OCI-M1 (cell line): Measurements from ENCODE around the gene GABBR2.
"Not testable (repeated sequence)": the region's sequence is repeated elsewhere in the genome, so short reads cannot be mapped to it uniquely, and the experiment has no call there.

Experiments
- DNase-seq: peaks from one replicate; lab custom pipeline; 2025; lab: John Stamatoyannopoulos, UW

The GABBR2 gene

GRCh38 chr9:98516205-98516896 lies 192.4 kb downstream of the GABBR2 start:
- no peak for DNase-seq

- no peak for DNase-seq
Observed at GRCh38 chr9:98515506-98516204, 193.1 kb downstream of the GABBR2 start.

GRCh38 chr9:98514841-98515240 lies 193.9 kb downstream of the GABBR2 start:
- no peak for DNase-seq

- DNase-seq, result not testable (repeated sequence)
Observed at GRCh38 chr9:98508217-98508919, 200.4 kb downstream of the GABBR2 start.

GRCh38 chr9:98506422-98507054 lies 202.2 kb downstream of the GABBR2 start:
- no peak for DNase-seq

- no peak for DNase-seq
Observed at GRCh38 chr9:98504298-98505282, 204.1 kb downstream of the GABBR2 start.

- DNase-seq, result no peak
Observed at GRCh38 chr9:98503867-98504266, 204.9 kb downstream of the GABBR2 start.

GRCh38 chr9:98502976-98503325 lies 205.8 kb downstream of the GABBR2 start:
- DNase-seq, result no peak

- DNase-seq, result no peak
Observed at GRCh38 chr9:98502311-98502975, 206.3 kb downstream of the GABBR2 start.

- DNase-seq, result no peak
Observed at GRCh38 chr9:98501819-98502218, 206.9 kb downstream of the GABBR2 start.

- DNase-seq, result not testable (repeated sequence)
Observed at GRCh38 chr9:98501259-98501658, 207.5 kb downstream of the GABBR2 start.

- DNase-seq, result no peak
Observed at GRCh38 chr9:98500337-98500919, 208.3 kb downstream of the GABBR2 start.

GRCh38 chr9:98495530-98495929 lies 213.2 kb downstream of the GABBR2 start:
- no peak for DNase-seq

GRCh38 chr9:98494852-98495251 lies 213.9 kb downstream of the GABBR2 start:
- DNase-seq, result no peak

- DNase-seq, result no peak
Observed at GRCh38 chr9:98491828-98492227, 216.9 kb downstream of the GABBR2 start.

GRCh38 chr9:98491231-98491651 lies 217.5 kb downstream of the GABBR2 start:
- no peak for DNase-seq

- no peak for DNase-seq
Observed at GRCh38 chr9:98488571-98489312, 220.0 kb downstream of the GABBR2 start.

- DNase-seq, result no peak
Observed at GRCh38 chr9:98485706-98486105, 223.0 kb downstream of the GABBR2 start.

- no peak for DNase-seq
Observed at GRCh38 chr9:98484162-98484561, 224.6 kb downstream of the GABBR2 start.

- DNase-seq, result no peak
Observed at GRCh38 chr9:98482226-98482625, 226.5 kb downstream of the GABBR2 start.
